RWPE1 (cell line): ENCODE results near the gene BBIP1.

Experiments
- CTCF ChIA-PET: fragments of 350-600 bp; sonication (Branson Sonifier 250); formaldehyde crosslinking; extraction: SDS; loops from one replicate; lab custom pipeline; 2021; lab: Yijun Ruan, JAX
- POLR2A ChIA-PET: fragments of 400-600 bp; formaldehyde crosslinking; extraction: SDS; loops from one replicate; lab custom pipeline; 2020; ENCODE audit warnings: antibody characterized with exemption; ENCODE audit not compliant: low non-redundant PET; lab: Yijun Ruan, JAX
- DNase-seq: peaks from one replicate; pipeline ENCODE4 v3.0.0; 2012; ENCODE audit warnings: low spot score
- H3K27ac ChIP-seq: fragments of 450-650 bp; 2 replicates; pipeline ENCODE4 v1.5.1; 2017
- CTCF ChIP-seq: fragments of 450-650 bp; conservative IDR thresholded peaks from 2 replicates; pipeline ENCODE4 v1.5.1; 2017; ENCODE audit warnings: low read depth, mild to moderate bottlenecking

BBIP1 gene

DNA sequence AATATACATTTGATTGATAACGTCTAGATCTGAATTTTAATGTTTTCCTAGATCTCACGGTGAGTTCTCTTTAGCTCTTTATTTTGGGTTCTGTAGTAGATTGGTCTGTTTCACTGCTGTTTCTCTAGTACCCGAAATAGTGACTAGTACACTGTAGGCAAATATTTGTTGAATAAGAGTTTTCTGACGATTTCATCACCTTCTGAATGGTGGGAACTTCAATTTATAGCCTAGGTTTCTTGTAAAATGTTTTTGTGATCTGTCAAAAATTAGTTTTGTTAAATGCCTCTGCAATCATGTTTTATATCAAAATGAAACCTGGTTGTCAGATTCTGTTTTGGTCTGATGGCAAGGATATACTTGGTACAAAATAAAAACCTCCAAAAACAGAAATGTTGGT lies 37.1 kb downstream of the BBIP1 start:
- CTCF ChIA-PET, result no interaction called here
- H3K27ac ChIP-seq, result no peak overlapping the region
- POLR2A ChIA-PET, result no interaction called here
- no peak for TF ChIP-seq CTCF
- no peak for DNase-seq

DNA sequence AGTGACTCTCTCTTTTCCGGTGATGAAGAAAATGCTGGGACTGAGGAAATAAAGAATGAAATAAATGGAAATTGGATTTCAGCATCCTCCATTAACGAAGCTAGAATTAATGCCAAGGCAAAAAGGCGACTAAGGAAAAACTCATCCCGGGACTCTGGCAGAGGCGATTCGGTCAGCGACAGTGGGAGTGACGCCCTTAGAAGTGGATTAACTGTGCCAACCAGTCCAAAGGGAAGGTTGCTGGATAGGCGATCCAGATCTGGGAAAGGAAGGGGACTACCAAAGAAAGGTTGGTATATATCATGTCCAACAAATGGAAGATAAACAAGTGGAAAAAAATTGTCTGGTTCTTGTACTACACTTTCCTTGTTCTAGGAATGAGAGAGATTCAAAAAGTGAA lies 37.7 kb downstream of the BBIP1 start:
- TF ChIP-seq CTCF, result no peak
- H3K27ac ChIP-seq, result no peak overlapping the region
- ChIA-PET POLR2A (no interaction called here), CTCF (interaction anchor here (0.7 kb wide), 2 partner anchors 28 to 963 kb away, joined by 4 to 7 read pairs; no protein-coding TSS in a partner anchor)
- no peak for DNase-seq

GRCh38 chr10:110880012-110880411 lies 39.0 kb downstream of the BBIP1 start:
- no peak for TF ChIP-seq CTCF
- DNase-seq, result no peak
- CTCF ChIA-PET, result interaction anchor here (0.6 kb wide), 1 partner anchor 124 kb away, joined by 3 read pairs; no protein-coding TSS in a partner anchor
- POLR2A ChIA-PET, result no interaction called here
- H3K27ac ChIP-seq, result no peak overlapping the region

GRCh38 chr10:110876788-110877187 lies 42.2 kb downstream of the BBIP1 start:
- DNase-seq, result no peak
- POLR2A ChIA-PET, result no interaction called here
- no peak overlapping the region for H3K27ac ChIP-seq
- TF ChIP-seq CTCF, result no peak
- CTCF ChIA-PET, result interaction anchor here (0.5 to 1.0 kb wide), 3 partner anchors 17 to 596 kb away, joined by 3 to 5 read pairs (median 4); no protein-coding TSS in a partner anchor

- H3K27ac ChIP-seq, result no peak overlapping the region
- DNase-seq, result no peak
- ChIA-PET POLR2A (no interaction called here), CTCF (no interaction called here)
- TF ChIP-seq CTCF, result no peak
Observed at GRCh38 chr10:110876000-110876399, 43.0 kb downstream of the BBIP1 start.

DNA sequence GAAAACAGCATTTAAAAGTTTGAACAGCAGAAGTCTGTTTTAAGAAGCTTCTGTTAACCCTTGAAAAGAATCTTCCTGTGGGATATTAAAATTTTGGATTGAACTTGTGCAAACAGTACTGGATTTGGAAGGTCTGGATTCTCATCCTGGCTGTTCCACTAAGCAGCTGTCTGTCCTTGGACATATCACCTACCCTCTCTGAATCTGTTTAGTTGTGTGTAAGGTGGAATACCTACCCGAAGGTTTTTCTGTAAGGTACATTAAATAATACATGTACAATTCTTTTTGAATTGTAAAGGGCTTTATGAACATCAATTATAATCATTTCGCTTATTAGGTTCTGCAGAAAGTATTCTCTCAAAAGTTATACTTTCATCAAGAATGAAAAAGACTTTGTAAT lies 45.0 kb downstream of the BBIP1 start:
- CTCF ChIA-PET, result interaction anchor here (0.7 kb wide), 1 partner anchor 1068 kb away, joined by 3 read pairs; no protein-coding TSS in a partner anchor
- POLR2A ChIA-PET, result no interaction called here
- no peak for TF ChIP-seq CTCF
- no peak overlapping the region for H3K27ac ChIP-seq
- no peak for DNase-seq
